Colonic mucosa (tissue), 4 donors: ENCODE measurements around the gene RHOD. TPM values are rescaled to one million over a fixed set of nuclear protein-coding genes. Genes with fewer than 3 reads are reported as not detected.

ENCODE experiments used
- DNase-seq: peaks from one replicate; pipeline ENCODE4 v3.0.0-alpha.2; 2020
- H3K27ac ChIP-seq: fragments of 200-600 bp; one replicate; pipeline ENCODE4 v1.8.0; 2021
- H3K27me3 ChIP-seq: fragments of 200-600 bp; one replicate; pipeline ENCODE4 v1.8.0; 2021
- H3K36me3 ChIP-seq: fragments of 200-600 bp; one replicate; pipeline ENCODE4 v1.8.0; 2021
- H3K4me1 ChIP-seq: fragments of 200-600 bp; one replicate; pipeline ENCODE4 v1.8.0; 2021; ENCODE audit warnings: mild to moderate bottlenecking
- H3K4me3 ChIP-seq: fragments of 200-600 bp; one replicate; pipeline ENCODE4 v1.8.0; 2021
- H3K9ac ChIP-seq, 2 donors: one replicate each; pipeline ENCODE4 v1.7.0; 2013; ENCODE audit warnings: control low read depth in 2 of 2, low read depth in 2 of 2, low read length in 2 of 2
- H3K9me3 ChIP-seq: fragments of 200-600 bp; one replicate; pipeline ENCODE4 v1.8.0; 2021
- intact Hi-C: fragments of 100-400 bp; cut with DNase I; formaldehyde crosslinking; loops from one replicate; pipeline ENCODE4 v1.14.1; 2022
- total RNA-seq, 2 donors: library from RNA; stranded (reverse); fragmentation: NEBNext Ultra II Directional in 1 of 2; extraction: Animal tissue kit (Norgen Biotek cat#: 25700) in 1 of 2; gene quantifications; one replicate each; pipeline ENCODE4 v1.2.1, GENCODE V29; 2021
- TF ChIP-seq, protein P1 (sequence below): fragments of 200-600 bp; IDR thresholded peaks from one replicate; pipeline ENCODE4 v1.8.0; 2022; ENCODE audit warnings: antibody characterized with exemption, mild to moderate bottlenecking
- donor health status: healthy.
- donor health status: DM: no; HTN: no; CAD: no.
- donor health status: DM: no; HTN: no; CAD: no.

The RHOD gene
- total RNA-seq, 2 donors from 2014 or later, result 8.5 to 11.2 TPM

DNA sequence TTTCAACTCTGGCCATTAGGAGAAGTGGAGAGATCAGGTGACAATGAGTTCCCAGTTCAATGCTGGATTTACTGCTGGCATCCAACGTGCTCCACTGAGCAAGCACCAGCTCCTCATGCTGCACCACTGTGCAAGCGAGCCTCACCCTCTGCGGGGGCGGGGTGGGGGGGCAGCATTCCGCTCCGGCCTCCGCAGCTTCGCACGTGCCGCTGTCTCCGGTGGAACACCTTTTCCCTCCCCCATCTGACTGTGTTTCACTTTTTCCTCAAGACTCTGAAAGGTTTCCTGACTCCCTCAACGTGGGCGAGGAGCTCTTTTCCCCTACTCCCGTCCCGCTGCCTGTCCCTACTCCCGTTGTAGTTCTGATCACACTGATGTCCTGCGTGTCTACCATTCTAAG lies 835 bp upstream of the RHOD start:
- no peaks in the 10 kb centered on the region for H3K36me3 ChIP-seq
- no peaks in the 10 kb centered on the region for H3K9me3 ChIP-seq
- no peak for DNase-seq
- H3K27ac ChIP-seq, result peak overlapping the region; percentile 11
- H3K4me1 ChIP-seq, result peaks cover 6% of the 10 kb centered on the region
- H3K9ac ChIP-seq, result peak overlapping the region; percentile 27 to 65
- TF ChIP-seq, protein P1, sequence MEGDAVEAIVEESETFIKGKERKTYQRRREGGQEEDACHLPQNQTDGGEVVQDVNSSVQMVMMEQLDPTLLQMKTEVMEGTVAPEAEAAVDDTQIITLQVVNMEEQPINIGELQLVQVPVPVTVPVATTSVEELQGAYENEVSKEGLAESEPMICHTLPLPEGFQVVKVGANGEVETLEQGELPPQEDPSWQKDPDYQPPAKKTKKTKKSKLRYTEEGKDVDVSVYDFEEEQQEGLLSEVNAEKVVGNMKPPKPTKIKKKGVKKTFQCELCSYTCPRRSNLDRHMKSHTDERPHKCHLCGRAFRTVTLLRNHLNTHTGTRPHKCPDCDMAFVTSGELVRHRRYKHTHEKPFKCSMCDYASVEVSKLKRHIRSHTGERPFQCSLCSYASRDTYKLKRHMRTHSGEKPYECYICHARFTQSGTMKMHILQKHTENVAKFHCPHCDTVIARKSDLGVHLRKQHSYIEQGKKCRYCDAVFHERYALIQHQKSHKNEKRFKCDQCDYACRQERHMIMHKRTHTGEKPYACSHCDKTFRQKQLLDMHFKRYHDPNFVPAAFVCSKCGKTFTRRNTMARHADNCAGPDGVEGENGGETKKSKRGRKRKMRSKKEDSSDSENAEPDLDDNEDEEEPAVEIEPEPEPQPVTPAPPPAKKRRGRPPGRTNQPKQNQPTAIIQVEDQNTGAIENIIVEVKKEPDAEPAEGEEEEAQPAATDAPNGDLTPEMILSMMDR, result no peak
- no peaks in the 10 kb centered on the region for H3K27me3 ChIP-seq
- peak overlapping the region; percentile 47 for H3K4me3 ChIP-seq
- intact Hi-C loops, result no loop called here

DNA sequence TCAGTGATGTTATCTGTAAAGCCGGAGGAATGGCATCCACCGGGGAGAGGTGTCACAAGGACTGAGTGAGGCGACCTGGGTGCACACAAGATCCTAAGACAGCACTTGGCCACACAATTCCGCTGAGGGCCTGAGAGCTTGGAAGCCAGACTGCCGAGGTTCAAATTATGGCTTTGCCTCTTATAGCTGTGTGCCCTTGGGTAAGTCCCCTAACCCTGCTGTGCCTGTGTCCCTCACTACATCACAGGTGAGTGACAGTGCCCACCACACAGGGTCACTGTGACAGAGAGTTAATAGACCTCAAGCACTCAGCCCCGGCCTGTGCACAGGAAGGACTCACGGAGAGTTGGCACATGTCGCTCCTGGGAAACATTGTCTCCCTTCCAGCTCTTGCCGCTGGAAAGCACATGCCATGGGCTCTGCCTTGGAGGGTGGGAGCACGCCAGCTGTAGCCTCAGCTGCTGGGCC lies 592 bp downstream of the RHOD start:
- peaks cover 6% of the 10 kb centered on the region for H3K4me1 ChIP-seq
- peak overlapping the region; percentile 31 to 72 for H3K9ac ChIP-seq

DNA sequence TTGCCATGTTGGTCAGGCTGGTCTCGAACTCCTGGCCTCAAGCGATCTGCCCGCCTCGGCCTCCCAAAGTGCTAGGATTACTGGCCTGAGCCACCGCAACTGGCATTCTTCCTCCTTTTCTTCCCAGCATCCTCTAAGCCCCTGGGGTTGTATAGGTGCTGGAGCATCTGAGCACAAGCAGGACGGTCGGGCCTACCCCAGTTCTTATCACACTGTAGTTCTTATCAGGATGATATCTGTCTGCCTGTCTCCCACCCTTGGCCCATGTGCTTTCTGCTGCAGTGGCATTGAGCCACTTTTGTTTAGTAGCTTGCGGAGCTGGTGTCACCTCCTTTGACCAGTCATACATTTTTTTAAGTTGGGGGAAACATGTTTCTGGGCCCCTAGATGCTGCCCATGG lies 1.9 kb downstream of the RHOD start:
- intact Hi-C loops, result no loop called here
- Histone ChIP-seq H3K4me1 (peaks cover 6% of the 10 kb centered on the region), H3K27me3 (no peaks in the 10 kb centered on the region), H3K27ac (no peak overlapping the region), H3K9ac (no peak overlapping the region), H3K4me3 (no peak overlapping the region), H3K9me3 (no peaks in the 10 kb centered on the region), H3K36me3 (no peaks in the 10 kb centered on the region)
- no peak for DNase-seq
- TF ChIP-seq, protein P1, result no peak

More for the DNA sequence above, 592 bp downstream of the RHOD start:
- intact Hi-C loops, result no loop called here
- Histone ChIP-seq H3K9me3 (no peaks in the 10 kb centered on the region), H3K27ac (no peak overlapping the region), H3K27me3 (no peaks in the 10 kb centered on the region), H3K4me3 (peak overlapping the region; percentile 47), H3K36me3 (no peaks in the 10 kb centered on the region)
- DNase-seq, result no peak
- TF ChIP-seq, protein P1, result no peak

DNA sequence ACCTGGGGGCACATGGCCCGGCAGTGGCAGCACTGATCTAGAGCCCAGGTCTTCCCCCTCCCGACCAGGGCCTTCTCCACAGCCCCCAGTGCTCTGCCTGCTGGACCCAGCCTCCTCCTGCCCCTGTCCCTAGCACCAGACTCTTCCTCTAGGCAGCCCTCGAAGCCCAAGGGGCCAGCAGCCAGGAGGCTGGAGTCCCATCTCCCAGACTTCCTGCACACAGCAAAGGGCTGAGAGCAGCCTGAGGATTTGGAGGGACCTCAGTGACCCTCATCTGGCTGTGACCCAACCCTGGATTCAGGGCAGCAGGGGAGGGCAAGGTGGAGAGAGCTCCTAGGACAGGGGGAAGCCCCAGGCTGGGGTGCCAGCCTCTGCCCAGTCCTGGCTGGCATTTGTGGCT lies 3.0 kb downstream of the RHOD start:
- peaks cover 4% of the 10 kb centered on the region for H3K4me1 ChIP-seq
- H3K4me3 ChIP-seq, result no peak overlapping the region
- intact Hi-C loops, result no loop called here
- H3K27ac ChIP-seq, result no peak overlapping the region
- no peaks in the 10 kb centered on the region for H3K36me3 ChIP-seq
- H3K27me3 ChIP-seq, result no peaks in the 10 kb centered on the region
- DNase-seq, result no peak
- no peak overlapping the region for H3K9ac ChIP-seq
- TF ChIP-seq, protein P1, result no peak
- no peaks in the 10 kb centered on the region for H3K9me3 ChIP-seq

- Histone ChIP-seq H3K27ac (no peak overlapping the region), H3K9ac (no peak overlapping the region), H3K36me3 (no peaks in the 10 kb centered on the region), H3K27me3 (no peaks in the 10 kb centered on the region), H3K4me3 (no peak overlapping the region), H3K4me1 (no peaks in the 10 kb centered on the region), H3K9me3 (no peaks in the 10 kb centered on the region)
- intact Hi-C loops, result no loop called here
- DNase-seq, result no peak
- TF ChIP-seq, protein P1, result no peak
Measured at GRCh38 chr11:67060111-67060522, 3.5 kb downstream of the RHOD start.
